Effector memory CD8-positive, alpha-beta T cell (primary cell): Measurements from ENCODE around the gene IRS2.

Experiments
- ATAC-seq: fragments of 150-1000 bp; cut with Tn5 transposase; replicated peaks from 2 replicates; pipeline ENCODE4 v1.10.0; 2021; ENCODE audit warnings: mild to moderate bottlenecking, moderate library complexity
- DNase-seq, 3 experiments: peaks; one replicate each; pipeline ENCODE4 v3.0.0; 2021
- H3K27ac Mint-ChIP-seq, 2 donors: one replicate each; pipeline ENCODE4 v1.8.0; 2022; ENCODE audit warnings: mild to moderate bottlenecking in 2 of 2, mixed read lengths in 2 of 2, moderate library complexity in 2 of 2
- H3K27me3 Mint-ChIP-seq, 2 donors: one replicate each; pipeline ENCODE4 v1.8.0; 2022; ENCODE audit warnings: mixed read lengths in 2 of 2
- H3K36me3 Mint-ChIP-seq: one replicate; pipeline ENCODE4 v1.8.0; 2022; ENCODE audit warnings: mild to moderate bottlenecking, moderate library complexity, mixed read lengths; ENCODE audit not compliant: insufficient read depth
- H3K4me1 Mint-ChIP-seq, 2 donors: one replicate each; pipeline ENCODE4 v1.8.0; 2022; ENCODE audit warnings: low read depth in 2 of 2, mixed read lengths in 2 of 2
- H3K4me3 Mint-ChIP-seq, 2 donors: one replicate each; pipeline ENCODE4 v1.8.0; 2022; ENCODE audit warnings: mild to moderate bottlenecking in 2 of 2, mixed read lengths in 2 of 2, moderate library complexity in 2 of 2
- H3K9me3 Mint-ChIP-seq, 2 donors: one replicate each; pipeline ENCODE4 v1.8.0; 2022; ENCODE audit warnings: mixed read lengths in 2 of 2

IRS2 gene

GRCh38 chr13:109749365-109749764 is 37.0 kb downstream of the IRS2 start:
- DNase-seq (no peak), ATAC-seq (no peak)
- Mint-ChIP-seq H3K36me3 (peaks cover 22% of the 10 kb centered on the region), H3K27ac (no peak overlapping the region), H3K27me3 (peaks cover 0 to 19% of the 10 kb centered on the region in 2 donors), H3K4me3 (no peak overlapping the region), H3K9me3 (peaks cover 3 to 7% of the 10 kb centered on the region in 2 donors), H3K4me1 (peaks cover 0 to 3% of the 10 kb centered on the region in 2 donors)

- H3K4me3 Mint-ChIP-seq = no peak overlapping the region
- H3K36me3 Mint-ChIP-seq = peaks cover 20% of the 10 kb centered on the region
- peaks cover 0 to 10% of the 10 kb centered on the region in 2 donors for H3K4me1 Mint-ChIP-seq
- H3K9me3 Mint-ChIP-seq = peaks cover 3 to 7% of the 10 kb centered on the region in 2 donors
- no peak for DNase-seq
- H3K27ac Mint-ChIP-seq = no peak overlapping the region
- ATAC-seq = no peak
- H3K27me3 Mint-ChIP-seq = peaks cover 0 to 23% of the 10 kb centered on the region in 2 donors
Observed at GRCh38 chr13:109748677-109749076, 37.7 kb downstream of the IRS2 start.

- peaks cover 0 to 23% of the 10 kb centered on the region in 2 donors for H3K27me3 Mint-ChIP-seq
- no peak for DNase-seq
- H3K9me3 Mint-ChIP-seq = peaks cover 4 to 7% of the 10 kb centered on the region in 2 donors
- peaks cover 0 to 10% of the 10 kb centered on the region in 2 donors for H3K4me1 Mint-ChIP-seq
- no peak overlapping the region for H3K27ac Mint-ChIP-seq
- ATAC-seq = no peak
- no peak overlapping the region for H3K4me3 Mint-ChIP-seq
- peaks cover 9% of the 10 kb centered on the region for H3K36me3 Mint-ChIP-seq
Observed at GRCh38 chr13:109747524-109747923, 38.9 kb downstream of the IRS2 start.

GRCh38 chr13:109746364-109746763 is 40.0 kb downstream of the IRS2 start:
- H3K27me3 Mint-ChIP-seq = peaks cover 0 to 23% of the 10 kb centered on the region in 2 donors
- H3K27ac Mint-ChIP-seq = no peak overlapping the region
- H3K4me1 Mint-ChIP-seq = peaks cover 0 to 10% of the 10 kb centered on the region in 2 donors
- H3K4me3 Mint-ChIP-seq = no peak overlapping the region
- peaks cover 7 to 8% of the 10 kb centered on the region in 2 donors for H3K9me3 Mint-ChIP-seq
- no peak for DNase-seq
- ATAC-seq = no peak
- H3K36me3 Mint-ChIP-seq = peaks cover 6% of the 10 kb centered on the region

- peaks cover 0 to 10% of the 10 kb centered on the region in 2 donors for H3K4me1 Mint-ChIP-seq
- H3K36me3 Mint-ChIP-seq = peaks cover 3% of the 10 kb centered on the region
- ATAC-seq (no peak), DNase-seq (no peak)
- no peak overlapping the region for H3K27ac Mint-ChIP-seq
- H3K27me3 Mint-ChIP-seq = peaks cover 0 to 24% of the 10 kb centered on the region in 2 donors
- H3K4me3 Mint-ChIP-seq = no peak overlapping the region
- H3K9me3 Mint-ChIP-seq = peaks cover 7 to 13% of the 10 kb centered on the region in 2 donors
Observed at GRCh38 chr13:109745702-109746101, 40.7 kb downstream of the IRS2 start.

GRCh38 chr13:109745060-109745459 is 41.3 kb downstream of the IRS2 start:
- H3K9me3 Mint-ChIP-seq = peaks cover 7 to 15% of the 10 kb centered on the region in 2 donors
- H3K27me3 Mint-ChIP-seq = peaks cover 0 to 30% of the 10 kb centered on the region in 2 donors
- H3K27ac Mint-ChIP-seq = no peak overlapping the region
- H3K36me3 Mint-ChIP-seq = peaks cover 3% of the 10 kb centered on the region
- no peak overlapping the region for H3K4me3 Mint-ChIP-seq
- H3K4me1 Mint-ChIP-seq = peaks cover 0 to 10% of the 10 kb centered on the region in 2 donors
- ATAC-seq (no peak), DNase-seq (no peak)

- H3K4me1 Mint-ChIP-seq = peaks cover 0 to 10% of the 10 kb centered on the region in 2 donors
- no peak overlapping the region for H3K4me3 Mint-ChIP-seq
- H3K36me3 Mint-ChIP-seq = peaks cover 3% of the 10 kb centered on the region
- peaks cover 0 to 30% of the 10 kb centered on the region in 2 donors for H3K27me3 Mint-ChIP-seq
- peaks cover 7 to 15% of the 10 kb centered on the region in 2 donors for H3K9me3 Mint-ChIP-seq
- ATAC-seq = no peak
- no peak overlapping the region for H3K27ac Mint-ChIP-seq
- no peak for DNase-seq
Observed at GRCh38 chr13:109744512-109745051, 41.8 kb downstream of the IRS2 start.

GRCh38 chr13:109743706-109744453 is 42.5 kb downstream of the IRS2 start:
- peak overlapping the region in 1 of 2 donors; percentile 4 for H3K4me3 Mint-ChIP-seq
- H3K27me3 Mint-ChIP-seq = peaks cover 0 to 30% of the 10 kb centered on the region in 2 donors
- ATAC-seq = peak; percentile 64
- DNase-seq = no peak
- peaks cover 0 to 10% of the 10 kb centered on the region in 2 donors for H3K4me1 Mint-ChIP-seq
- peaks cover 7 to 15% of the 10 kb centered on the region in 2 donors for H3K9me3 Mint-ChIP-seq
- H3K27ac Mint-ChIP-seq = no peak overlapping the region
- H3K36me3 Mint-ChIP-seq = peaks cover 3% of the 10 kb centered on the region

- ATAC-seq (no peak), DNase-seq (no peak)
- Mint-ChIP-seq H3K27me3 (peaks cover 0 to 30% of the 10 kb centered on the region in 2 donors), H3K4me1 (peaks cover 0 to 10% of the 10 kb centered on the region in 2 donors), H3K4me3 (no peak overlapping the region), H3K27ac (no peak overlapping the region), H3K9me3 (peaks cover 7 to 18% of the 10 kb centered on the region in 2 donors), H3K36me3 (no peaks in the 10 kb centered on the region)
Observed at GRCh38 chr13:109741966-109742365, 44.4 kb downstream of the IRS2 start.

- DNase-seq = no peak
- peaks cover 0 to 18% of the 10 kb centered on the region in 2 donors for H3K27me3 Mint-ChIP-seq
- H3K9me3 Mint-ChIP-seq = peaks cover 0 to 24% of the 10 kb centered on the region in 2 donors
- no peak overlapping the region for H3K4me3 Mint-ChIP-seq
- H3K27ac Mint-ChIP-seq = no peak overlapping the region
- H3K4me1 Mint-ChIP-seq = peaks cover 0 to 14% of the 10 kb centered on the region in 2 donors
- no peaks in the 10 kb centered on the region for H3K36me3 Mint-ChIP-seq
- no peak for ATAC-seq
Observed at GRCh38 chr13:109740721-109741120, 45.7 kb downstream of the IRS2 start.

- Mint-ChIP-seq H3K9me3 (peaks cover 0 to 24% of the 10 kb centered on the region in 2 donors), H3K27ac (no peak overlapping the region), H3K4me3 (no peak overlapping the region), H3K4me1 (peaks cover 0 to 14% of the 10 kb centered on the region in 2 donors), H3K27me3 (peaks cover 0 to 15% of the 10 kb centered on the region in 2 donors), H3K36me3 (no peaks in the 10 kb centered on the region)
- no peak for DNase-seq
- no peak for ATAC-seq
Observed at GRCh38 chr13:109740121-109740520, 46.3 kb downstream of the IRS2 start.

GRCh38 chr13:109738298-109738746 is 48.1 kb downstream of the IRS2 start:
- Mint-ChIP-seq H3K27me3 (peaks cover 0 to 11% of the 10 kb centered on the region in 2 donors), H3K27ac (no peak overlapping the region), H3K36me3 (peaks cover 4% of the 10 kb centered on the region), H3K9me3 (peaks cover 0 to 25% of the 10 kb centered on the region in 2 donors), H3K4me3 (no peak overlapping the region), H3K4me1 (peaks cover 0 to 12% of the 10 kb centered on the region in 2 donors)
- ATAC-seq (no peak), DNase-seq (no peak)

GRCh38 chr13:109737606-109738005 is 48.8 kb downstream of the IRS2 start:
- peaks cover 0 to 15% of the 10 kb centered on the region in 2 donors for H3K27me3 Mint-ChIP-seq
- H3K4me1 Mint-ChIP-seq = peaks cover 0 to 14% of the 10 kb centered on the region in 2 donors
- ATAC-seq (no peak), DNase-seq (no peak)
- peaks cover 0 to 24% of the 10 kb centered on the region in 2 donors for H3K9me3 Mint-ChIP-seq
- peaks cover 4% of the 10 kb centered on the region for H3K36me3 Mint-ChIP-seq
- no peak overlapping the region for H3K27ac Mint-ChIP-seq
- no peak overlapping the region for H3K4me3 Mint-ChIP-seq
